Posterior cingulate gyrus (tissue), 11 donors: Measurements from ENCODE around the gene MID2.
A peak's percentile ranks its signal among the peaks of the same experiment; 100 is the strongest.
"Not testable (repeated sequence)": the region's sequence is repeated elsewhere in the genome, so short reads cannot be mapped to it uniquely, and the experiment has no call there.

ENCODE experiments used
- DNase-seq, 10 donors: peaks; one replicate each; pipeline versions ENCODE4 v3.0.0 to v3.0.0-alpha.2; 2020 to 2021; ENCODE audit warnings: mixed read lengths in 3 of 10
- intact Hi-C: fragments of 100-400 bp; cut with DNase I; formaldehyde crosslinking; loops from one replicate; pipeline ENCODE4 v1.15.1; 2023

MID2 gene

DNA sequence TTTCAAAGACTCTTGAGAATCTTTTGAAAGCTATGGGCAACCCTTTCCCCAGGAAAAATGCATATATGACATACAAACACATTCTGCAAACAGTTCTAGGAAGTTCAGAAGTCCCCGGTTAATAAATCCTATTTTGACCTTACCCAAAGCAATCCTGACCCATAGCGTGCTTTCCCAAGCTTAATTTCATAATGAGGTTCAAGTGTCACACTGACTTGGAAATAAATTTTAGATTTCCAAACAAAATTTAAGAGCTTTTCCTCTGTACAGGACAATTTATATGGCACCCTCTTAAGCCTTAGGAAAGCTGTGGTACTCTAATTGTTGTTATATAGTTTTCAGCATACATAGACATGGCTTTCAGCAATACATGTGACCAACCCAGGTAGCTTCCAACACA, 11.3 kb downstream of the MID2 start:
- intact Hi-C loops, result no loop called here
- DNase-seq, result no peak

GRCh38 chrX:107840971-107841370, 15.3 kb downstream of the MID2 start:
- intact Hi-C loops, result no loop called here
- DNase-seq, result peak in 1 of 10 donors; percentile 60

DNA sequence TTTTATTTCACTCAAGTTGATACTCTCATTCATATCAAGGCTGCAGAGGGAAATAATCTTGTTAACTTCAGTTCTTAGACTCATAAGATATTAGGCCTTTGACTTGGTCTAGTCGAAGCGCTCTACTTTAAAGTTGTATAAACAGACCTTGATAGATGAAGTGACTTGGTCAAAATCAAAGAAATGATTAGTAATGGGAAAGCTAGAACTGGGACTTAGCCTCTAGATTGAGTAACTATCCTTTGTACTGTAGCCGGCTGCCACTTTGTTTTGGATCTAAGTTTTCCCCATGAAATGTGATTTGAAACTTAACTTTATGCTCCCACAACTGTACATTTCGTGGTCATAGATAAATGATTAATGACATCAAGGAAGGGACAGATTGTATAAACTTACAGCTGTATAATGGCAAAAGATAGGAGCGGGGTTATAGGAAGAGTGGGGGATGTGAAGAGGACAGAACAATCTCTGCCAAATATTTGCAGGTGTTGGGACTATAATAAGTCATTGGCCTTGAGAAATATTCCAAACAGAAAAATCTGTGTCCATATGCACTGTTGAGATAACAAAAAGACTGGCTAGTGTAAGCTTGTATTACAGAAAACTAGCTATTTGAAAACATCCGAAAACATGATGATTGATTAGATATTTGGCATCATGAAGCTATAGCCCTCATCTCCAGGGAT, 17.2 kb downstream of the MID2 start:
- intact Hi-C loops, result no loop called here
- no peak for DNase-seq

DNA sequence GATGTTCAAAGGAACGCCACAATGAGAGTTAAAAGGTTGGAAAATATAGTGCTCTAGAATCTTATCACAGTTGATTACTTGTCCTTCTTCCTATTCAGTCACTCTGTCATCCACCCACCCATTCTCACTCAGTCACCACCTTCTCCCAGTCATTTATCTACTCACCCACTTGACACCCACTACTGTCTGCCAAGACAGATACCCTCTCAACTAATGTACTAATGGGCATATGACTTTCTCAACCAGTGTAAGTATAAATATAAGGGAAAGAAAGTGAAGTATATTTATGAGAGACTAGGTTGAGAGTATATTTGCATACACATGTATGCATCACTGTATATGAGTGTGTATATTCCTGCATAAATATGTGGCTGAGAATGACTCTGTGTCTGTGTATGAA, 20.0 kb downstream of the MID2 start:
- no peak for DNase-seq

DNA sequence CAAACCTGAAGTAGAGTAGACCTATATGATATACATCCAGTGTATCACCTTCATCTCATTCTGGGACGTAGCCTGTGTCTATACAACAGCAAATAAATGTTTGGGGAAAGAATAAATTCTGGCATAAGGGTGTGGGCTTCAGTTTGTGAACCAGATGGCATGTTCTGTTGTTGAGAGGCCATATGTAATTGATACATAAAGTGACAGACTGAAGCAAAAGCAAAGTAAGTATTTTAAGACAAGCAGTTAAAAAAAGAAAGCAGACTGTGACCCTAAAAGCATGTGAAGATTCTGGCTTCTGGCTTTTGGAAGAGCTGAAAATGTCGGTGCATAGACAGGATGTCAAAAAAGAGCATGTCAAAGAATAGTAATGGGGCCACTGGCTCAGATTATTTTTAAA, 22.9 kb downstream of the MID2 start:
- DNase-seq, result no peak
- intact Hi-C loops, result no loop called here

More for the DNA sequence above, 20.0 kb downstream of the MID2 start:
- intact Hi-C loops, result no loop called here

DNA sequence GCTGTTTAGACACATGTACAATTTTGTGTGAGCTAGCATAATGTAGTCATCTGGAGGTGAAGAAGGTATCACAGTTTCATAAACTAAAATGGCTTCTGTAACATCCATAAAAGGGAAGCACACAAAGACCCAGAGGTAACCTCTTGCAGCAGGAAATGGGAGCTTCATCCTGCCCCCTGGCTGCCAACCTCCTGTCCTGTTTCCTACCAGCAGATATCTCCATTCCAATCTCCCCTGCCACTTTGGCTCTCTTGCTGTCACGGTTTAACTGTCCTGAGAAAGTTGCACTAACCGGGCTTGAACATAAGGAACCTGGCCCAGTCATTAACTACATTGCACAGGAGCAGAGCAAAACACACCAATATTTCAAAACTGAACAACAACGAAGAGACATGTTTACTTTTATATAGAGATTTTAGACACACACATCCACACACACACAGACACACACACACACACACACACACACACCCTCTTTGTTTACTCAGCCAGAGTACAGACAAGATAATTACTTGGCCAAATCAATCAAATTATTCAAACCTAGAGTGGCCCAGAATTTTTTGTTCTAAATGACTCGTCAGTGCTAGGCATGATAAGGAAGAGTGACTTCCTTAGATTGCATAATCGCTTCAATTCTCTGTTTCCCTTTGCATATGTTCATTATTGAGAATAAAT, 24.2 kb downstream of the MID2 start:
- intact Hi-C loops, result no loop called here
- peak in 1 of 10 donors; percentile 83 for DNase-seq

DNA sequence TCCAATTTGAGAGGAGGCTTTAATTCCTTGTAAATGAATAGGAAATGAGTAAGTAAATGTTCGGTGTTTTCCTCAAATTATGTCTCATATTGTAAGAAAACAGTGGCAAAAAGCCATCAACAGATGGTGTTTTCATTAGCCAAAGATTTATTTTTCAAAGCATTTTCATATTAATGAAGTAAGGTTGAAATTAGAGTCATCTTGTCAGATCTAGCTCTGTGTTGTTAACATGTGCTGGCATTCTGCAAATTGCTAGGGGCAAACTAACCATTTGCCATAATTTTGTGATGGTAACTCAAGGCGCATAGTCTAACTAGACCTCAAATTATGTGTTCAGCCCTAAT, 24.7 kb downstream of the MID2 start:
- intact Hi-C loops, result no loop called here

GRCh38 chrX:107851215-107851614, 25.5 kb downstream of the MID2 start:
- DNase-seq, result no peak
- intact Hi-C loops, result no loop called here

More for the DNA sequence above, 24.7 kb downstream of the MID2 start:
- DNase-seq, result no peak

GRCh38 chrX:107851665-107852064, 26.0 kb downstream of the MID2 start:
- intact Hi-C loops, DNase-seq: not testable (repeated sequence)

DNA sequence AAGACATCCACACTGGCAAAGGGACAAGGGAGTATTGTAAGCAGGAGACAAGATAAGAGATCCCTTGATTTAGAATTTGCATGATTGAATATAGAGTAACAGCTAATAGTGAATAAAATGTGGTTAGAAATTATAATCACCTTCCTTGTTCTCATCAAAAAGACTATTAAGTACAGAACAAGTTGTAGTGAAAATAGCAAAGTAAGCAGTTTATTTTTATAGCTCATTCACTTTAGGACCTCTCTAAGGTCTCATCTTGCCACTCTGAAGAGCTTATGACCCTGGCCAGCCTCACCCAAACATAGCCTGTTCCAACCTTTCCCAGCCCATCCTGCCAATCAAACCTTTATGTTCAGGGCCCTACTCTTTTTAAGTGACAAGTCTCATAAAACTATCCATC, 30.6 kb downstream of the MID2 start:
- DNase-seq, result no peak
- intact Hi-C loops, result no loop called here

- intact Hi-C loops, result not testable (repeated sequence)
These were observed 31.4 kb downstream of the MID2 start for GRCh38 chrX:107857041-107857440.

GRCh38 chrX:107857837-107858236, 32.2 kb downstream of the MID2 start:
- DNase-seq, result no peak
- intact Hi-C loops, result no loop called here

More at GRCh38 chrX:107857041-107857440, 31.4 kb downstream of the MID2 start:
- not testable (repeated sequence) for DNase-seq

DNA sequence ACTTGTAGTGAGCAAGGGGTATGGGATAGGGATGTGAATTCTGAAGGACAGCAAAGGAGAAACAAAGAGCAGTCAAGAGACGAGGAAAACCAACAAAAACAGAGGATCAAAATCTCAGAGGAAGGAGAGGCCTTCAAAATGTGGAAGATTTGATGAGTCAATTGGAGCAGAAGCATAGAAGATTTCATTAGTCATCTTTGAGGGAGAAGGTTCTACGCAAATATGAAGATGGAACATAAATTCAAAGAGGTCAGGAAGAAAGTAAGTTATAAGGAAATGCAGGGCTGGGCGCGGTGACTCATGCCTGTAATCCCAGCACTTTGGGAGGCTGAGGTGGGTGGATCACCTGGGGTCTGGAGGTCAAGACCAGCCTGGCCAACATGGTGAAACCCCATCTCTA, 35.4 kb downstream of the MID2 start:
- intact Hi-C loops, result no loop called here
- DNase-seq, result peak in 1 of 10 donors; percentile 52

DNA sequence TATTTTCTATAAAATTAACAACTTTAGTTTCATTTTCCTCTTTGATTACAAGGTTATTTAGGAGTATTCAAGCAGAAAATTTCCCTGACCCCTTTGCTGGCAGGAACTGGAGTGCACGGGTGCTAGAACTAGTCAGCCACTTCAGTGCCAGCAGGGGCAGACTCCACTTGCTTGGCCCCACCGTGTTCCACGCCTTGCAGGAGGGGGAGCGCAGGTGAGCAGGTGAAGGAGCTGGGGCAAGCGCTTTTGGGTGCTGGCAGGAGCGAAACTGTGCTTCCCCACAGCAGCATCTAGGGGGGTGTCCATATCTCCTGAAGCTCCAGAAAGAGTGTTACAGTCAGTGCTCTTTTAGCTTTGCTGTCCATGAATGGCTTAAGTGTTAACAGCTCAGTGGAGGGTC, 45.5 kb downstream of the MID2 start:
- intact Hi-C loops, result no loop called here
- peak in 1 of 10 donors; percentile 52 for DNase-seq

DNA sequence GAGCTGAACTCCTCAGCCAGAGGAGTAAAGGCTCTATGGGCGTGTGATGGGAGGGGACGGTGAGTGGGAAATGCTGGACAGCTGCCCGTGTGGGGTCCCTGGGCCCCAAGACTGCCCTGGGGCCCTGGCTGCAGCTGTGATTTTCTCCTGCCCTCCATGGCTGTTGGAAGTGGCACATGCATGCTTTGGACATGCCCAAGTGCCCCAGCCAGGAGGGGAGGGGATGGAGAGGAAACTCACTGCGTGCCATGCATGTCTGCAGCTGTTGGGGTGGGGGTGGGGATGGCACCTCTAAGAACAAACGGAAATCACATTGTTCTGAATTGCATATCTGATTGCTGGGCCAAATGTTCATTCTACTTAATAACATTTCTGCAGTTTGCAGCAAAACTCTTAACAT, 52.4 kb downstream of the MID2 start:
- intact Hi-C loops, result no loop called here
- DNase-seq, result peak in 1 of 10 donors; percentile 48

- intact Hi-C loops, result no loop called here
- DNase-seq, result no peak
These were observed 54.5 kb downstream of the MID2 start for GRCh38 chrX:107880054-107880610.

DNA sequence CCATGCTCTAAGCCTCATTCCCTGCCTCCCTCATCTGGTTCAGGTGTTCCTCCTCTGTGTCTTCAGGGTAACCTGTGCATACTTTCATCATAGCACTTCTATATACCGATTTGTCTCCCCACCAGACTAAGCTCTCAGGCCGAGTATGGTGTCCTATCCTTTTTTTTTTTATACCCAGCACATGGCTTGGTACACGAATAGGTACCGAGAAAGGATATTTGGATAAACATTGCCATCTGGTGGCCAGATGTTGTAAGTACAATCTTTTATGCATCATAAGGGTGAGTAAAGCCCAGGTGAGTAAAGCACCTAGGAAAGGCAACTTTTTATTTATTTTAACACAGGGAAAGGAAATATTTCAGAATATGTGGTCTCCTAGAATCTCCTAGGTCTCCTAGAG, 68.4 kb downstream of the MID2 start:
- DNase-seq, result no peak
- intact Hi-C loops, result no loop called here

GRCh38 chrX:107902721-107903120, 77.1 kb downstream of the MID2 start:
- intact Hi-C loops, result no loop called here
- DNase-seq, result peak in 1 of 10 donors; percentile 41

DNA sequence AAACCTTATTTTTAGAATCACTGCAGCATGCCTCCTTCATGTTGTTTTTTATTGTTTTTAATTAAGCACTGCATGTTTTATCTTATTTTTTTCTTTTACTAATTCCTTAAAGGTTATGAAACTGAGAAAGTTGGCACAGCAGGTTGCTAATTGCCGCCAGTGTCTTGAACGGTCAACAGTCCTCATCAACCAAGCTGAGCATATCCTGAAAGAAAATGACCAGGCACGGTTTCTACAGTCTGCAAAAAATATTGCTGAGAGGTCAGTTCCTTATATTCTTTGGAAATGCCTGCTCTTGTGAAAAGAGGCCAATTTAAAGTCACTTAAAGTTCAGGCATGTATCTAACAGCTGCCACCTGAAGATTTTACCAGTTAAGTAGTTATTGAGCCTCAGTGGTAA, 79.7 kb downstream of the MID2 start:
- intact Hi-C loops, result no loop called here
- DNase-seq, result no peak

DNA sequence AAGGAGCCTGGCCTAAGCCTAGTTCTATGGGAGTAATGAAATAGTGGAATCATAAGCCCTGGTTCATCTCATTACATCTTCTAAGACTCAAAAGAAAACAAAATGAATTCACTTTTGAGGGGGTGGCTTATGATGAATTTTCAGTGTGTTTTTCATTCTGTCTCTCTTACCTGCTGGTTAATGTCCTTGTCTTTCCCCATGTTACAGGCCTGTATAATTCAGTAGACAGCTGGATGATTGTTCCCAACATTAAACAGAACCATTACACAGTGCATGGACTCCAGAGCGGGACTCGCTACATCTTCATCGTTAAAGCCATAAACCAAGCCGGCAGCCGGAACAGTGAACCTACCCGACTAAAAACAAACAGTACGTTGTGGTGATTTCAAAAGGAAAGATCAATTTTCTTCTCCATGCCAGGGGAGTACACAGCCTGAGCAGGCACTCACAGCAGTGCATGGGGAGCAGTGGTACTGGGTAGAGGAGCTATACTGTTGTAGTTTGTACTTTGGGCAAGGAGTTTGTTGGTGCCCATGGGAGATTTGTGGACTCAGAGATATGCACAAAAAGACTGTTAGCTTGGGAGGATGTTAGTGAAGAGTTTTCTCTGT, 98.6 kb downstream of the MID2 start:
- DNase-seq, result no peak
- intact Hi-C loops, result no loop called here

DNA sequence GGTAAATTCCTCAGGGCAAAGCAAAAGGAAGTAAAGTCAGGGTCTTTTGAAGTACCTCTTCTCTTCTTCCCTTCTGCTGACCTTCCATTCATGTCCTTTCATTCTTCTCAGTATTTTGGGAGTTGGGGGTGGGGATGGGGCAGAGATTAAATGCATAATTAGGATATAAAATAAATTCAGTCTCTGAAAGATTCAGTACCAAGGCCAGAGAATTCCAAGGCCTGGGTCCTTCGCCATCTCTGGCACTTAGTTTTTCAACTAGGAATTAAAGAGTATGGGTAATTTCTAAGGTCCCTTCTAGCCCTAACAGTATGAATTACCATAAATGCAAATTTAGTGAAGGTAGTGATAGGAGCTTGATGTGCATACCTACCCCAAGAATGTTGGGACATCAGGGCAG, 108.6 kb downstream of the MID2 start:
- DNase-seq, result no peak
- intact Hi-C loops, result no loop called here

GRCh38 chrX:107935200-107935599, 109.5 kb downstream of the MID2 start:
- intact Hi-C loops, result no loop called here
- DNase-seq, result no peak
